Small intestine (tissue), 7 donors: ENCODE measurements around the gene NAA25. TPM values are rescaled to one million over a fixed set of nuclear protein-coding genes. Genes with fewer than 3 reads are reported as not detected.
A peak's percentile ranks its signal among the peaks of the same experiment; 100 is the strongest.
"Not testable (repeated sequence)": the region's sequence is repeated elsewhere in the genome, so short reads cannot be mapped to it uniquely, and the experiment has no call there.

ENCODE experiments used
- DNase-seq, 2 donors: peaks; one replicate each; pipeline versions ENCODE4 v3.0.0 to v3.0.0-alpha.2; 2013
- FAIRE-seq: peaks from 2 replicates; lab custom pipeline; 2012; peaks lifted over from hg19 to GRCh38; lab: Jason Lieb, UNC
- H3K27ac ChIP-seq, 3 donors: one replicate each; pipeline ENCODE4 v1.5.1; 2013; ENCODE audit warnings: low read length in 2 of 3, mild to moderate bottlenecking in 2 of 3, control low read depth in 1 of 3, inconsistent platforms in 1 of 3, low read depth in 1 of 3, moderate library complexity in 1 of 3
- H3K27me3 ChIP-seq, 3 donors: one replicate each; pipeline ENCODE4 v1.6.1; 2013; ENCODE audit warnings: low read length in 3 of 3, inconsistent platforms in 1 of 3; ENCODE audit not compliant: control insufficient read depth in 3 of 3, insufficient read depth in 3 of 3
- H3K36me3 ChIP-seq, 3 donors: one replicate each; pipeline ENCODE4 v1.6.1; 2013; ENCODE audit warnings: low read length in 3 of 3, inconsistent platforms in 1 of 3, low read depth in 1 of 3, mild to moderate bottlenecking in 1 of 3, moderate library complexity in 1 of 3; ENCODE audit not compliant: control insufficient read depth in 3 of 3, insufficient read depth in 2 of 3
- H3K4me1 ChIP-seq, 3 donors: one replicate each; pipeline ENCODE4 v1.6.1; 2013; ENCODE audit warnings: low read length in 2 of 3, inconsistent platforms in 1 of 3, low read depth in 1 of 3, mild to moderate bottlenecking in 1 of 3, moderate library complexity in 1 of 3; ENCODE audit not compliant: control insufficient read depth in 3 of 3, insufficient read depth in 2 of 3
- H3K4me3 ChIP-seq, 3 donors: one replicate each; pipeline ENCODE4 v1.5.1; 2013; ENCODE audit warnings: low read length in 3 of 3, control low read depth in 1 of 3, inconsistent platforms in 1 of 3, low read depth in 1 of 3, mild to moderate bottlenecking in 1 of 3, moderate library complexity in 1 of 3
- H3K9me3 ChIP-seq, 2 donors: one replicate each; pipeline ENCODE4 v1.6.1; 2013; ENCODE audit warnings: low read depth in 1 of 2, low read length in 1 of 2; ENCODE audit not compliant: control insufficient read depth in 2 of 2, insufficient read depth in 1 of 2
- WGBS, 3 donors: extraction: QIAGEN DNeasy Blood & Tissue Kit; methylation state at CpG; one replicate each; pipeline ENCODE4 v1.1.7; 2013; 5-methylcytosine and 5-hydroxymethylcytosine counted together
- polyA plus RNA-seq, 4 donors: library from polyadenylated mRNA; stranded (reverse) in 3 of 4; unstranded in 1 of 4; fragments of 200-250 nt in 3 of 4; fragments of 120-200 nt in 1 of 4; gene quantifications; one replicate each; pipeline versions ENCODE4 v1.2.1 to v1.2.3, GENCODE V29; 2013
- donor health status: healthy with polysubstance abuse.
- donor health status: control.
- donor health status: control.
- donor health status: Bipolar disorder and iron deficiency.
- donor health status: healthy.

NAA25 gene
- polyA plus RNA-seq, 4 donors, result 2.4 to 18.2 (median 4.3) TPM

GRCh38 chr12:112013601-112014402 lies 94.8 kb downstream of the NAA25 start:
- FAIRE-seq, result no peak

GRCh38 chr12:112012775-112013600 lies 95.6 kb downstream of the NAA25 start, which contains the start of the genes ERP29 and TMEM116:
ERP29 (plus strand) TSS chr12:112013426; CDS start chr12:112013466, 40 bp downstream.
TMEM116 (minus strand) TSS chr12:112013165; CDS start chr12:112005270, 7,895 bp downstream.
- Histone ChIP-seq H3K4me3 (peak within 1 kb of the TSS; percentile 65 to 93 (median 89)), H3K27ac (peak within 1 kb of the TSS; percentile 96 to 99 (median 99)), H3K4me1 (peaks cover 3 to 18% (median 4%) of the 10 kb centered on the region in 3 donors), H3K36me3 (peaks cover 0 to 14% (median 3%) of the 10 kb centered on the region in 3 donors), H3K27me3 (no peaks in the 10 kb centered on the region), H3K9me3 (no peaks in the 10 kb centered on the region)
- DNase-seq, result peak; percentile 99 to 100
- 0% methylated on average over 61 to 67 of the region's 67 CpGs for WGBS, 3 donors
- FAIRE-seq, result no peak

More at GRCh38 chr12:112013601-112014402, 94.8 kb downstream of the NAA25 start:
- no peaks in the 10 kb centered on the region for H3K9me3 ChIP-seq
- H3K27ac ChIP-seq, result peak overlapping the region; percentile 85 to 95 (median 91)
- no peaks in the 10 kb centered on the region for H3K27me3 ChIP-seq
- peaks cover 0 to 14% (median 3%) of the 10 kb centered on the region in 3 donors for H3K36me3 ChIP-seq
- DNase-seq, result peak; percentile 81 to 88
- H3K4me3 ChIP-seq, result peak overlapping the region; percentile 65 to 93 (median 85)
- H3K4me1 ChIP-seq, result peaks cover 3 to 18% (median 4%) of the 10 kb centered on the region in 3 donors
- WGBS, 3 donors, result 0 to 1% (median 1%) methylated on average over 49 to 54 of the region's 54 CpGs

GRCh38 chr12:112011685-112012084 lies 96.9 kb downstream of the NAA25 start:
- no peaks in the 10 kb centered on the region for H3K9me3 ChIP-seq
- no peaks in the 10 kb centered on the region for H3K27me3 ChIP-seq
- H3K36me3 ChIP-seq, result peaks cover 0 to 14% (median 3%) of the 10 kb centered on the region in 3 donors
- DNase-seq (no peak), FAIRE-seq (no peak)
- H3K27ac ChIP-seq, result peak overlapping the region in 2 of 3 donors; percentile 96 to 99
- peak overlapping the region in 1 of 3 donors; percentile 89 for H3K4me3 ChIP-seq
- peaks cover 3 to 18% (median 4%) of the 10 kb centered on the region in 3 donors for H3K4me1 ChIP-seq
- WGBS, 3 donors, result 68 to 89% (median 73%) methylated on average over 8 of the region's 8 CpGs

- FAIRE-seq (no peak), DNase-seq (no peak)
- H3K4me1 ChIP-seq, result peaks cover 3 to 18% (median 4%) of the 10 kb centered on the region in 3 donors
- H3K9me3 ChIP-seq, result no peaks in the 10 kb centered on the region
- H3K27me3 ChIP-seq, result no peaks in the 10 kb centered on the region
- no peak overlapping the region for H3K4me3 ChIP-seq
- no peak overlapping the region for H3K27ac ChIP-seq
- 91 to 97% (median 96%) methylated on average over 8 of the region's 8 CpGs for WGBS, 3 donors
- peaks cover 0 to 10% (median 0%) of the 10 kb centered on the region in 3 donors for H3K36me3 ChIP-seq
Measured at GRCh38 chr12:112010415-112011344, 97.9 kb downstream of the NAA25 start.

- not testable (repeated sequence) for H3K36me3 ChIP-seq, H3K9me3 ChIP-seq, DNase-seq, H3K27me3 ChIP-seq, H3K4me3 ChIP-seq, FAIRE-seq, H3K27ac ChIP-seq
- H3K4me1 ChIP-seq, result peaks cover 2 to 16% (median 4%) of the 10 kb centered on the region in 3 donors
- WGBS, 3 donors, result 63 to 80% (median 67%) methylated on average over 3 of the region's 3 CpGs
Measured at GRCh38 chr12:112009596-112009995, 99.0 kb downstream of the NAA25 start.

GRCh38 chr12:112008918-112009317 lies 99.7 kb downstream of the NAA25 start:
- Histone ChIP-seq H3K27me3 (no peaks in the 10 kb centered on the region), H3K4me3 (no peak overlapping the region), H3K9me3 (no peaks in the 10 kb centered on the region), H3K36me3 (peaks cover 0 to 12% (median 0%) of the 10 kb centered on the region in 3 donors), H3K27ac (no peak overlapping the region), H3K4me1 (peaks cover 0 to 13% (median 4%) of the 10 kb centered on the region in 3 donors)
- FAIRE-seq (no peak), DNase-seq (no peak)
- WGBS, 3 donors, result 50 to 63% (median 54%) methylated on average over 3 of the region's 3 CpGs

GRCh38 chr12:112007945-112008344 lies 100.6 kb downstream of the NAA25 start:
- H3K27me3 ChIP-seq, result no peaks in the 10 kb centered on the region
- no peak overlapping the region for H3K4me3 ChIP-seq
- no peak overlapping the region for H3K27ac ChIP-seq
- peaks cover 0 to 13% (median 0%) of the 10 kb centered on the region in 3 donors for H3K36me3 ChIP-seq
- FAIRE-seq, result no peak
- no peaks in the 10 kb centered on the region for H3K9me3 ChIP-seq
- peaks cover 0 to 13% (median 4%) of the 10 kb centered on the region in 3 donors for H3K4me1 ChIP-seq
- DNase-seq, result no peak
- 87 to 94% (median 92%) methylated on average over 9 of the region's 9 CpGs for WGBS, 3 donors
